ENCODE measurements around the gene MORC1.
"Not testable (repeated sequence)": the region's sequence is repeated elsewhere in the genome, so short reads cannot be mapped to it uniquely, and the experiment has no call there.

The MORC1 gene

DNA sequence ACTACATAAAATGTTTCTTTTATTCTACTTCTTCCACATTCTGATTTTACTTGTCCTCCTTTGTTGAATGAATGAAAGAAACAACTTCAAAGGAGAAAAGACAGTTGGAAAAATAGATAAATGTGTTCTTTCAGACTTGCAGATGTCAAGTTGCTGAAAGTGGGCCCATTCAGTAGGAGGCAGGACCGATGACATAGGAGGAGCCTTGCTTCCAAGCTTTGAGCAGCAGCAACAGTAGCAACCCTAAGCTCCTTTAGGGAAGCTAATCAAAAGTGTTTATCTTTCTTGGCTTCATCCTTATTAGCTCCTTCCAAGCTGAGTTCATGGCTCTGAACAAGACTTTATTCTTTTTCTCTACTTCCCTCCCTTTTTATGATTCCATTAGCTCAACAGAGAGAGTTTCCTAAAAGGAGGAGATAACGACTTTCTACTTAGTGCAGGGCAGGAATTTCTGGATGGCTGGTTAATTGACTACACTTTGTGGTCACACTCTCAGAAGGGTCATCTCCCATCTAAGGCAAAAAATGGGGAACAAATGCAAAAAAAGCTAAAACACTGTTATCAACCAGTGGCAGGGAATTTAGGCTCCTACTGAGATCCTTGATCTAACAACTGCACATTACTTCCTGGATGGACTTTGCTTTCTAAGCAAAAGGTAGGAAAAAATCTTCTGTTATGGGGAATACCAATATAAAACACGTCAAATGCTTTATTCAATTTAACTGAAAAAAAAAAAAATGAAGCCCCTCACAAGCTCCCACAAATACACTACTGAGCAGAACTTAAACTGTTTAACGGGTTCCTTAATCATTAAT is 4.8 kb downstream of the MORC1 start:
- no peak for DNase-seq (ENCODE audit: low read depth)

DNA sequence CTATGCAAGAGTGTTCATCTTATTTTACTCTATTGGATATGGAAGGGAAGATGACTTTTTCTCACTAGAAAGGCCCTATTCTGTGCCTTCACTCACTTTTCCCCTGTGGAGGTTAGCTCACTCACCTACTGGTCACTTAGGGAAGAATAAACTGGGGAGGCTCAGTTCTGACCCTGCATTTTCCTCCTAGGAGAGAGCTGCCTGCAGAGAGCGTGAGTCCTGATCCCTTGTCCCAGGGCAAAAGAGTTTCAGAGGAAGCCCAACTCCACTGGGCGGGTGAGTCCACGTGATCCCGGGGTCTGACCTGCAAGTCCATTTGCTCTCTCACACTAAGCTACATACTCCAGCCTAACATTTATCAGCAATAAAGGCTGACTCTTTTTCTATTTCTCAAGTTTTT is 8.4 kb downstream of the MORC1 start:
- DNase-seq (ENCODE audit: low read depth), result no peak

DNA sequence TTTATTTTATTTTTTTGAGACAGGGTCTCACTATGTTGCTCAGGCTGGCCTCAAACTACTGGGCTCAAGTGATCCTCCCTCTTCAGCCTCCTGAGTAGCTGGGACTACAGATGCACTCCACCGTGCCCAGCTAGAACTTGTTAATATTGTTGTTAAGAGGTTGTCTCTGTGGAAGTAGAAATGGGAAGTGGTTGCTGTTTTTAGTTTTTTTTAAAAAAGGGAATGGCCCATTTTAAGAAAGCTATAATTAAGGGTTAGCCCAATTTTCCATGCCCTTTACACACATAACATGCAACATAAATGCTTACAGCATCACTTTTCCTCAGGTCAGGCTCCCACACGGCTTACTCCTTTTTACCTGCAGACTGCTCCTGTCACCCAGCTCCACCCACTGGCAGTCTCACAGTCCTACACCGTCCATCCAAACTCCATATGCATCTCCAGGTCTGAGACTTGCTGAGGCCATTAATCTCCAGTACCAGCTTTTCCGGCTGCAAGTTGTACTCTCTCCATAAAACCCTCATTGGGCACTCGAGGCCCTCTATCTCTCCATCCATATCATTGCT is 19.8 kb downstream of the MORC1 start:
- no peak for DNase-seq (ENCODE audit: low read depth)

DNA sequence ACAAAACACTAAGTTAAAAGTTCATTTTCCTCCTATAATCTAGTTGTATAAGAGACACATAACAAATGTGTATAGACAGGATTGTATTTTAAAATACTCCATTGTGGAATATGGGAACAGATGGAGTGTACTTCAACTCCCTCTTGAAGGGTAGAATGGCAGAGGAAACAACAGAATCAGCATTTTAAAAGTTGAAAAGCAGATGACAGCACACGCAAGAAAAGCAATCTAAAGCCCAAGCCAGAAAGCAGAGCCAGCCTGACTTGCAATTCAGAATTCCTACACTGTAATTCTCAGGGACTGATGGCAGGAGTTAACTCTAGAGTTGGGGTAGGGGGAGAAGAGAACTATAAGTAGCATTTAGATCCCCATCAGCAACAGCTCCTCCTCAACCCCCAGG is 22.8 kb downstream of the MORC1 start:
- no peak for DNase-seq (ENCODE audit: low read depth)

DNA sequence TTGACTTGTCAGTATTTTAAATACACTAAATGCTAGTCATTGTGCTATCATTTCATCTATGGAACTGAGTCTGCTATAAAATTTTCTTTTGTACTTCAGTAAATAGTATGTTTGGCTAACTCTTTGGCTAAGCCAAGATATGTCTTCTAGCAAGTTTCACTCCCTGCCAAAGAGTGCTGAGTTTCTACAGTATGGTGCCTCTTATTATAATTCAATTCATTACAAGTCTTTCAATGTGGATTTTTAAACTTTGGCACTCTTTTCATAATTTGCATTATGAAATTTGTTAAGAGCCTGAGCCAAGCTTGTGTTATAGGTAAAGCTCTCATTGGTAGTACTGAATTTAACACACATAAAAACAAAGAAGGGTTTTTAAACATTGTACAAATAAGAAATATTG is 24.4 kb downstream of the MORC1 start:
- DNase-seq (ENCODE audit: low read depth), result no peak

DNA sequence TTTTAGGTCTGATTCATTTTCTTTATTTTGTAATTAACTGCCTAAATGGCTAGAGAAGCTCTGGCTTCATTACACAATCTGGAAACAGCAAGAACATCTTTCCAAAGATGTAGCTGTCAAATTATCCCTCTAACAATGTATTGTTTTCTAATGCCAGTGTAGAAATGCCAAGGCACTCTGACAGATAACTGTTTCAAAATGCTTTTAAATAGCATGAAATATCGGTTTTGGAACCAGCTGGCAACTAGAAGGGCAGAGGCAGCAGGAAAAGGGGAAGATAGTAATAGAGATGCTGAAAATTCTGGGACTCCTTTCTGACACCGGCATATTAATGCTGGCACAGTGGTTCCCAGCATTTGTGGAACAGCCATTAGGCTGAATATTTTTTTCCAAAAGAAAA is 26.1 kb downstream of the MORC1 start:
- no peak for DNase-seq (ENCODE audit: low read depth)

DNA sequence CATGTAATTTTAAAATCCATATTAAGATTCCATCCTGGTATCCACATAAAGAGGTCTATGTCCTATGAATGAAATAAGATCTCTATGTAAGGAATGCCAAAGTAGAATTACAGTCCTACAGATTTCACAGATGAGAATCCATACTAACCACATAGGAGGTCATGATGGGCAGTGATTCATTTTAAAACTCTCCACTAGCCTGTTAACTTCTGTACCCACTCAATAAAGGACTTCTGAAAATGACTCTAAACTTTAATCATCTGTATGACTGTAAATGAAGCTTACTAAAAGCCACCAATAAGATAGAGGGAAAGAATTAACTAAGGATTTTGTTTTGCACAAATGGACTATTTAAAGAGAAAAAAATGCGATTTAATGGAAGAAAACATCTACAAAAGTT is 28.7 kb downstream of the MORC1 start:
- DNase-seq (ENCODE audit: low read depth), result peak; percentile 42

DNA sequence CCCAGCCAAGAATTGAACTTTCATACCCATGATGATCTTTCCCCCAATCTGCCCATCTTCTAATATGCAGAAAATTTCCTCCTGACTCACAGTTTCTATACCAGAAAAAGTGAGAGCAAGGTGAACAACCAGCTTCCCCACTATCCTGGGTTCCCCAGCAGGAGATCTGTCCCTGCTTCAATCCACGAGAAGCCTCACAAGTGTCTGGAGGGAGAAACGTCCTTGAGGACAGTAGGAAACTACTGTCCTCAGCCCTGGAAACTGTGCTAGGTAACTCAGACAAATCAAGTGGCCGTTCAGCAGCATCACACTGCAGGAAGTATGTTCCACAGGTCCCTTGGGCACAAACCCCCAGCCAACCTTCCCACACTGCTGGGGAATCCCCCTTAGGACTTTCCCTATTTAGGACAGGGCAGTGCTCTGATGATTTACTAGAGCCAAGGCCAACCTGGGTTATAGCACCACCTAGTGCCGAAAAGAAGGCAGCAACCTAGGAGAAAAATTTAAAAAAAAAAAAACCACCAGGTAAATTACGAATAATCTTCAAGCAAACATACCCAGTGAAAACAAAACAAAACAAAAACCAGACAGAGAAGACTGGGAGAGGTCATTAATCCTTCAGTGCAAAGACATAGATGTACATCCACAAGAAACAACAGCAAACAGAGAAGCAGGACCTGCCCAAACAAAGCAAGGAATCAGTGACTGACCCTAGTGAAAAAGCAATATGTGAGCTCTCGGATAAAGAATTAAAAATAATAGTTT is 36.0 kb downstream of the MORC1 start:
- peak; percentile 31 for DNase-seq (ENCODE audit: low read depth)

DNA sequence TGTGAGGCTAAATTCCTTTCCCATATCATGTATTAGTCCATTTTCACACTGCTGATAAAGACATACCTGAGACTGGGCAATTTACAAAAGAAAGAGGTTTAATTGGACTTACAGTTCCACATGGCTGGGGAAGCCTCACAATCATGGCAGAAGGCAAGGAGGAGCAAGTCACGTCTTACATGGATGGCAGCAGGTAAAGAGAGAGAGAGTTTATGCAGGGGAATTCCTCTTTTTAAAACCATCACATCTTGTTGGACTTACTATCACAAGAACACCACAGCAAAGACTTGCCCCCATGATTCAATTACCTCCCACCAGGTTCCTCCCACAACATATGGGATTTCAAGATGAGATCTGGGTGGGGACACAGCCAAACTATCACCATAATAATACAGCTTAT is 37.8 kb downstream of the MORC1 start:
- DNase-seq (ENCODE audit: low read depth), result not testable (repeated sequence)

DNA sequence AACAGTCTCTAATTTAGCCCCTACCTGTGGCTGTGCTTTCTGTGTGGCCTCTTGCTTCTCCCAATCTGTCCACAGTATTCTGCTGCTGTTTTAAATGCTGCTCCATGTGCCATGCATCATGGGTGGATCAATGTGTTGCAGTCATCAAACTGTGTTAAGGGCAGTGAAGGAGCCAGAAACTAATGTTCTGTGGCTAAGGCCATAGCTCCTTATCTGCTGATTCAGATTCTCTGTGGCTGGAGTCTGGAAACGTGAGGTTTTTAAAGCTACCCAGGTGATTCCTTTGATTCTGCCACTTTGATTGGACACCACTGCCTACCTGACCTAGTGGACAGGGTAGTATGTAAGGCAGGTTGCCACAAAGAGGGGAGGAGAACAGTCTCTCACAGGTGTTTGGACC is 44.8 kb downstream of the MORC1 start:
- no peak for DNase-seq (ENCODE audit: low read depth)

DNA sequence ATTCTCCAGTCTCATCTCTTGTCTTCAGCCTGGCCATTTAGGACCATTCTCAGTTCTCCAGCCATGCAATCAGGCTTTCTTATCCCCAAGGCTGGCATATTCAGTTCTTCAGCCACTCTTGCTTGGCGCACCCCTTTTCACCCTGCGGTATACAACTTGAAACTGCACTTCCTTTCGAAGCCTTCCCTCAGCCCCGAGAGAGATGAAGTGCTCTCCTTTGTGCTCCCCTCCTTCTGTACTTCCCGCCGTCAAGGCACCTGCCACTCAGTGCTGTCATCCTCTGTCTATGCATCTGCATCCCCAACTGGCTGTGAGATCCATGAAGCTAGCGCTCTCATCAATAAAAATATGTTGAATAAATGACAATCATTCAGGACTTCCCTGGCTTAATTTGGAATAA is 45.7 kb downstream of the MORC1 start:
- DNase-seq (ENCODE audit: low read depth), result no peak

DNA sequence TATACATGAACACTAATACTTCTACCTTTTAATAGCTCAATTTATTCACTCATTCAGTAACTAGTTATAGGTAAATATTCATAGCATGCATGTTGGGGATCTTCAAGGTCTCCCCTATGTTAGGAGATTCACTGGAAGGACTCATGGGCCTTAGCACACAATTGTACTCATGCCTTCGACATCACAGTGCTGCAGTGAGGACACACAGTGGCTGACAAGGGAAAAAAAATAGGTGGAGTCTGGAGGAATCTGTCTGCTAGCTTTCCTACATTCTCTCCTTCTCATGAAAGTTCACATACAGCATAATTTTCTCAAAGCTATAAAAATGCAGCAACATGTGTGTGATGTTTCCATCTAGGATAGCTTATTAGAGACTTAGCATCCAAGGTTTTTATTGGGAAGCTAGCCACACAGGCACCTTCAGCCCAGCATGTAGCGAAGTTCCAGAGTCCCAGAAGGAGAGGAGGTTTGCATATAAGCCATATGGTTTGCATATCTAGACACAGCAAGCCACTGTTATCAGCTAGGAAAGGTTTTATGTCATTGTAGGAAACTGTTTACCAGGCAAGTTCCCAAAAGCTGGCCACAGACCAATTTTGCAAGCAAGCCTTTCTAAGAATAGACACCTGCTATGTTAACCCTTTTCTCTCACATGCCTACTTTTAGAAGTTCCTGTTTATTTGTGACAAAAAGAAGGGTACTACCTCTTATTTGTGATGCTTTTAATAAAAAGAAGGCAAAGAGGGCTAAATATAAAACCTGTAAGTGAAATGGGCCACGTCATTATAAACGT is 46.4 kb downstream of the MORC1 start:
- no peak for DNase-seq (ENCODE audit: low read depth)

DNA sequence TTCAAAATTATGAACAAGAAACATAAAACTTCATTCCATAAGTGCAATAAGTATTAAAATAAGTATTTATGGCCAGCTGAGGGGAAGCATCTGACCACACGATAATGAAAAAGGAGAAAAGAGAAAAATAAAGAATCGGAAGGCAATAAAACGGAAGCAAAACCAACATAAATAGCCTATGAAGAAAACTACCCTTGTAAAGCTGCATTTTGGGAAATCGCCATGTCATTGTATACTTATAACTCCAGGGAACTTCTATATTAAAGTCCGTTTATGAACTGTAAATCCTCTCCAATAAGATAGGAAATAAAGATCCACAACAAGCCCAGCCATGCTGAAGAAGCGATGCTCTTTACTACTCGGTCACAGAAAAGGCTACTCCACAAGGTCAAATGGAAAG is 47.7 kb downstream of the MORC1 start:
- DNase-seq (ENCODE audit: low read depth), result no peak

DNA sequence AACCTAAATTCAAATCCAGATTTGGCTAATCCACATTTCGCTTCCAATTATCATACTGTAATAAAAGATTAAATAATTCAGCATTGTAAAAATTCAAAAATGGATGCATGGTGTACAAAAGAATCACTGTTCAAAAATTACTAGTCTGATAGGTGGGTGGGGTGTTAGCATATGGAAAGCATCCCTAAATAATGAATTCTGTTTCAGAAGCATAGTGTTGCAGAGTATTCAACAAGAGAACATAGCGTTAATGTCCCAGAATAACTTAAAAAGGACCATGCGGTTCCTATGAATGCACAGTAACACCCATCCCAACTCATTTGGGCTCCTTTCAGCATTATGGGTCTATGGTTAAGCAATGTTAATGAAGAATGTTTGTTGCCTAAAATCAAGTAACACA is 51.1 kb downstream of the MORC1 start:
- DNase-seq (ENCODE audit: low read depth), result no peak

DNA sequence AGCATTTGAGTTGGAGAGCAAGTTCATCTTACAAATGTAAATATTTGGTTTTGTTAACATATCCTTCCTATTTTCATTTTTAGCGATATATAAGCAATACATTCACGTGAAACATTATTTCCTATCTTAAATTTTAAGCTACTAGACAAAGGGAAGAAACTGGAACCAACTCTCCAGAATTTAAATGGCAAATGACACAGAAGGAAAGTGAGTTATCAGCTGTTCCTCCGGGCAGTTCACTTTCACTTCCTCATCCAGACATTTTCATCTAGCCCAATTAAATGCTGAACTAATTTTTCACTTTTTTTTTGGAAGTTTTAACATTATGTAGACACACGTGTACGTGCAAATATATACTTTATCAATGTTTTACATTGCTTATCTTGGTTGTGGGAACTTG is 58.7 kb downstream of the MORC1 start:
- no peak for DNase-seq (ENCODE audit: low read depth)

DNA sequence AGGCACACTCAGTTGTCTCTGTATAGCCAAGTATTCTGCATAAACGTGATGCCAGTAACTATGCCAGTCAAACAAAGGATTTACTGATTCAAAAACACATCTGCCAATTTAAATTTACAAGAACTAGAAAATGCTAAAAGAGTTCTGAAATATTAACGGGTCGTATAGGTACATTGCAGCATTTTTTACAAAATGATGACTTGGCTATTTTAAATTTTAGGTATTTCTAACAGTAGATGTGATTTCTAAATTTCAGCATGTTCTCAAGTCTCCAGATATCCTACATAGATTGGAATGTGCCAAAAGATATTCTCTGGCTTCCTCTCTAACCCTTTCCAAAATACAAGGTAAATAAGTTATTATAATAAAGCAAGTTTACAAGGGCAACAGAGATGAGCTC is 60.3 kb downstream of the MORC1 start:
- no peak for DNase-seq (ENCODE audit: low read depth)

DNA sequence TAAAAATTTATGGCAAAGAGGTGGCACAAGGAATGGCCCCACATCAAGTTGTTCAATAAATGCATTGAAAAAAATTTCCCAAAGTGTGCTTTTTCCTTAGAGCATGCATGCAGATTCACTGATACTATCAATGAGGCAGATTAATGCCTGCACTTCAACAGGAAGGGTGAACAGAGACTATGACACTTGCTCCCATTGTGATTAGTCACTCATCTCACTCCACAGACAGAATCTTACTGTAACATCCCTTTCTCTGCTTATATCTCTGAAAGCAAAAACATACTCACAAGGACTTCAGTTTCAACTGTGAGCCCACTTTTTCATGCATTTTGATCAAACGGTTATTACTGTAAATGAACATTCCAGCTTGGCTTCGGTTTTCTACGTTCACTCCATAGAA is 60.9 kb downstream of the MORC1 start:
- DNase-seq (ENCODE audit: low read depth), result no peak

DNA sequence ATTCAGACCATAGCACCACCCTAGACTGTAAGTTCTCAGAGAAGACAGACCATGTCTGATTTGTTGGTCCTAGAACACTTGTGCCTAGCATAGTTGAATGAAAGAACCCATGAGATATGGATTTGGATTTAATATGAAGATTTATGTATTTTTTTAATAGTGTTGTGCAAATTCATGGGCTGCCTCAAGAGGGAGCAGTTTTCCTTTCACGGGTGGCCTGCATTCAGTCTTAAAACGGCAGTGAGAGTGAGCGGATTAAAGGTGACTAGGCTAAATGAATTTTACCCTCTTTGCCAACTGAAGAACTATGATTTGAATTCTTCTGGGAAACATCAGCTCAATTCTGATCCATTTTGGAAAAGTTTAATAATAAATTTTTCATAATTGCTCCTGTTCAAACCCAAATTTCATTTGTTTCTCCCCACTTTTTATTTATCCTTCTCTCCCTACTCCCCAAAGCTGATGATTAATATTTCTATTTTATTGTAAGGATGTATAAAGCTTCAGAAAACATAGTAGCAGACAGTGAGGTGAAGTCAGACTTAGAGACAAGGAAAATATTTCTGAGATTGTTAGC is 67.3 kb downstream of the MORC1 start:
- peak; percentile 3 for DNase-seq (ENCODE audit: low read depth)

DNA sequence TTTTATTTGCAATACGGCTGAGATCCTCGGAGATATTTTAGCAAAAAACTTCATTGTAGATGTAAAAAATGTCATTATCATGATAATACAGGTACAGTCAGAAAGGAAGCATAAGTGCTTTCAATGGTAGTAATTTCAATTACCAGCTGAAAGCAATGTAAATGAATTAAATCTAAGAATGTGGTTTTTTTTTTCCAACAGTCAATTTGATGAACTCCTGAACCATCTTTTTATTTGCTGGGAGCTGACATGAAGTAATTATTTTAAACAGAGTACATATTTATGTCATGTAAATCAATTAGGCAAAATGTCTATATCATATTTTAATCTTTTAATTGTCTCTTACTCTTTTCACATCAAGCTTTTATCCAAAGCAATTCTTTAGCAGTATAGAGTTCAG is 70.6 kb downstream of the MORC1 start:
- DNase-seq (ENCODE audit: low read depth), result no peak

DNA sequence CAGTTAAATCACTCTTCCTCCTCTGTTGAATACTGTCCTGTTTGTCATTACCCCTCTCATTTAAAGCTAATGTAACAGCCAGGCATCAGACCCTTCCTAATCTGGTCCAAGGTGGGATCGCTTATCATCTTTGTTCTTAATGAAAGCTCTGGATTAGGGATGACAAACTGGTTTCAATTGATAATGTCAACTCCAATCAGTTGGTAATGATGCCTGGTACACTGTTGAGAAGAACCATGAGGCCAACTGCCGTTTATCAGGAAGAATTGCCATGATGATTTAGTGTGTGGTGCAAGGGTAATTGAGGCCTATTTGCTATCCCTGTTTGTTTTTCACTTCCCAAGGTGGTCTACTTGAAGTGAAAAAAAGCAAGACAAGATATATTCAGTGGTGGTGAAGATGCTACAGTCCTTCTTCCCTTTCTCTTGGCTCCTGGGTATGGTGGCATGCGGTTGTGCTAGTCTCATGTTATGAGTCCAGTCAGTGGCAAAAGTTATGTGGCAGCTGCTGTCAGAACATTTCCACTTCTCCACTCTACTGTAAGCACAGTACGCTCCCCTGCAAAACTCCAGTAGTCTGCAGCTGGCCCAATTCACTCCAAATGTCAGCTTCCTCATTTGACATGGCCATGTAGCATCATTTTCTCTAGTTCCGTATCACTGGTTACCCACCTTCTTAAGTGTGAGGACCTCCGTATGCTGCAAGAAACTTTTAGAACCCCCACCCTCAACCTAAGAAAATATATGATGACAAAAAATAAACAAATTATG is 72.5 kb downstream of the MORC1 start:
- no peak for DNase-seq (ENCODE audit: low read depth)

DNA sequence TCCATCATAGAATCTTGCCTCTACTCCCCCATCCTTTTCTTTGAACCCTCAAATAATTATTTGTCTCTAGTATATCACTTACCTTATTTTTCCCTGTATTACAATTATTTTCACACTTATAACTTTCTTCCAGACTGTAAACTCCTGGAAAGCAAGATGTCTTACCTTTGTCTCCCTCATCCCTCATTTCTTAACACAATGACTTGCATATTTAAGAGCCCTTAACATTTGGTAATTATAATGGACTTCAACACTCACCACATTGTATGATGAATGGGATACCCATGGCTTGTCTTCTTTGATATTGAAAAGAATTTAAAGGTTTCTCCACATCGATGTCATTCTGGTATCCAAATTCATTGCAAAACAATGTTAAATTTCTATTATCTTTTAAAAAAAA is 82.9 kb downstream of the MORC1 start:
- no peak for DNase-seq (ENCODE audit: low read depth)

Data from HS-5 (cell line).